ENCODE data around the gene FRMD4A. TPM values are rescaled to one million over a fixed set of nuclear protein-coding genes. Genes with fewer than 3 reads are reported as not detected.
"Not testable (repeated sequence)": the region's sequence is repeated elsewhere in the genome, so short reads cannot be mapped to it uniquely, and the experiment has no call there.

The FRMD4A gene
- total RNA-seq, 2 donors from 2014 or later, result 55.9 to 81.0 TPM

DNA sequence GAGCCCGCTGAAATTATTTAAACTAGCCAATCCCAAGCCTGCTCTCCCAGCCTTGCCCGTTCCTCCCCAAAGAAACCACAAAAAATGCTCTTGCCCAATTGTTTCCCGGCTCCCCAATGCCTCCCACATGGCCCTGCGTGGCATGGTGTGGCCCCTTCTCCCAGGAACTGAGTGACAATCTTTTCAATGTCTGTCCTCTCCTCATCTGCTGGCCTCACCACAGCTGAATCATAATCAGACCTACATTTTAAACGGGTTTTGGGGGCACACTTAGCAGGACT is 542.5 kb downstream of the FRMD4A start:
- ATAC-seq (ENCODE audit: insufficient number of reproducible peaks, low FRiP score, low read depth) (no peak), DNase-seq (ENCODE audit: low spot score) (no peak)
- Histone ChIP-seq H3K4me1 (ENCODE audit: control insufficient read depth in 1 of 2, low read depth in 2 of 2) (peaks cover 19 to 34% of the 10 kb centered on the region in 2 donors), H3K36me3 (no peaks in the 10 kb centered on the region), H3K4me3 (peak overlapping the region; percentile 28), H3K27ac (peak overlapping the region; percentile 69 to 80), H3K9me3 (no peaks in the 10 kb centered on the region), H3K27me3 (replicated peaks; ENCODE audit: insufficient read depth) (no peaks in the 10 kb centered on the region)
- TF ChIP-seq CTCF (IDR thresholded peaks at IDR 0.05), result no peak

GRCh38 chr10:13787015-13787421 is 543.7 kb downstream of the FRMD4A start:
- TF ChIP-seq CTCF (IDR thresholded peaks at IDR 0.05), result no peak
- H3K27ac ChIP-seq, result peak overlapping the region in 1 of 2 donors; percentile 80
- H3K9me3 ChIP-seq, result no peaks in the 10 kb centered on the region
- DNase-seq (ENCODE audit: low spot score) (no peak), ATAC-seq (ENCODE audit: insufficient number of reproducible peaks, low FRiP score, low read depth) (no peak)
- no peaks in the 10 kb centered on the region for H3K27me3 ChIP-seq (replicated peaks; ENCODE audit: insufficient read depth)
- H3K36me3 ChIP-seq, result peaks cover 2% of the 10 kb centered on the region
- peak overlapping the region; percentile 22 for H3K4me3 ChIP-seq
- H3K4me1 ChIP-seq (ENCODE audit: control insufficient read depth in 1 of 2, low read depth in 2 of 2), result peaks cover 19 to 34% of the 10 kb centered on the region in 2 donors

GRCh38 chr10:13784067-13784466 is 546.7 kb downstream of the FRMD4A start:
- no peak overlapping the region for H3K27ac ChIP-seq
- DNase-seq (ENCODE audit: low spot score) (no peak), ATAC-seq (ENCODE audit: insufficient number of reproducible peaks, low FRiP score, low read depth) (no peak)
- H3K4me3 ChIP-seq, result no peak overlapping the region
- H3K9me3 ChIP-seq, result no peaks in the 10 kb centered on the region
- no peak for TF ChIP-seq CTCF (IDR thresholded peaks at IDR 0.05)
- peaks cover 19 to 22% of the 10 kb centered on the region in 2 donors for H3K4me1 ChIP-seq (ENCODE audit: control insufficient read depth in 1 of 2, low read depth in 2 of 2)
- peaks cover 13% of the 10 kb centered on the region for H3K36me3 ChIP-seq
- no peaks in the 10 kb centered on the region for H3K27me3 ChIP-seq (replicated peaks; ENCODE audit: insufficient read depth)

DNA sequence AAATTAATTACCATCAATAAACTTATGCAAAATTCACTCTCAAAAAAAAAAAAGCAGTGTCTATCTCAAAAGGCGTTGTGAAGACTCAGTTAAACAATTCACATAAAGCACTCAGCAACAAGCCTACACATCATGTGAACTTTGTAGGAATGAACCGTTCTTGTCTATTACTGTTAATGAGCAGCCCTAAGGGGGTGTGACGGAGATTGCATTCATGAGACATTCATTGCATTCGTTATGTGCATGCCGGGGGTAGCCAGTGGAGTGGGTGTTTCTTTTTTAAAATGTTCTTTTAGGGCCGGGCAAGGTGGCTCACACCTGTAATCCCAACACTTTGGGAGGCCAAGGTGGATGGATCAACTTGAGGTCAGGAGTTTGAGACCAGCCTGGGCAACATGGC is 551.0 kb downstream of the FRMD4A start:
- no peak overlapping the region for H3K4me3 ChIP-seq
- DNase-seq (ENCODE audit: low spot score) (no peak), ATAC-seq (ENCODE audit: insufficient number of reproducible peaks, low FRiP score, low read depth) (no peak)
- H3K27ac ChIP-seq, result no peak overlapping the region
- peaks cover 13% of the 10 kb centered on the region for H3K36me3 ChIP-seq
- TF ChIP-seq CTCF (IDR thresholded peaks at IDR 0.05), result no peak
- H3K27me3 ChIP-seq (replicated peaks; ENCODE audit: insufficient read depth), result no peaks in the 10 kb centered on the region
- H3K9me3 ChIP-seq, result no peaks in the 10 kb centered on the region
- H3K4me1 ChIP-seq (ENCODE audit: control insufficient read depth in 1 of 2, low read depth in 2 of 2), result peaks cover 0 to 10% of the 10 kb centered on the region in 2 donors

- peaks cover 13% of the 10 kb centered on the region for H3K36me3 ChIP-seq
- not testable (repeated sequence) for H3K27me3 ChIP-seq (replicated peaks; ENCODE audit: insufficient read depth); H3K9me3 ChIP-seq; ATAC-seq (ENCODE audit: insufficient number of reproducible peaks, low FRiP score, low read depth); H3K4me3 ChIP-seq; H3K27ac ChIP-seq; DNase-seq (ENCODE audit: low spot score)
- peaks cover 5 to 15% of the 10 kb centered on the region in 2 donors for H3K4me1 ChIP-seq (ENCODE audit: control insufficient read depth in 1 of 2, low read depth in 2 of 2)
Measured at GRCh38 chr10:13778693-13778960, 552.1 kb downstream of the FRMD4A start.

DNA sequence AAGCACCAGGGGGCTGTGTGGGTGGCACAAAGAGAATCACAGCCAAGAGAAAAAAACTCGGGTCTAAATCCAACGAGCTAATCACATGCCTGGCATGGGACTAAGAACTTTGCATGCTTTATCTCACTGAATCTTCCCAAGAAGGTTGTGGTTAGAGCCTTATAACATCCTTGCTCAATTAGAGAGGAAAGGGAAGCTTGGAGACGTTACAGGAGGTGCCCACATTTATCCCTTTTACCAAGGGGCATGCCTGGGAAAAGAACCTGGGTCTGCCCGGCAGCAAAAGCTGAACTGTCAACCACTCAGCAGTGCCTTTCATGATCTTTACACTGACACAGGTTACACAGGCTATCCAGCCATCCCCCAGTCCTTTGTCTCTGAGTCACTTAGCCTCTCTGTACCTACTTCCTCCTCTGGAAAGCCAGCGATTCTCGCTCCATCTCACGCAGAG is 553.8 kb downstream of the FRMD4A start:
- H3K4me3 ChIP-seq, result no peak overlapping the region
- peaks cover 6 to 17% of the 10 kb centered on the region in 2 donors for H3K4me1 ChIP-seq (ENCODE audit: control insufficient read depth in 1 of 2, low read depth in 2 of 2)
- TF ChIP-seq CTCF (IDR thresholded peaks at IDR 0.05), result no peak
- peaks cover 11% of the 10 kb centered on the region for H3K36me3 ChIP-seq
- H3K27me3 ChIP-seq (replicated peaks; ENCODE audit: insufficient read depth), result no peaks in the 10 kb centered on the region
- H3K27ac ChIP-seq, result no peak overlapping the region
- H3K9me3 ChIP-seq, result no peaks in the 10 kb centered on the region
- DNase-seq (ENCODE audit: low spot score) (no peak), ATAC-seq (ENCODE audit: insufficient number of reproducible peaks, low FRiP score, low read depth) (no peak)
